NCI-H774 (cell line): ENCODE data around the gene LMX1A.

Source experiments
- DNase-seq: peaks from one replicate; lab custom pipeline; 2025; lab: John Stamatoyannopoulos, UW

The LMX1A gene

DNA sequence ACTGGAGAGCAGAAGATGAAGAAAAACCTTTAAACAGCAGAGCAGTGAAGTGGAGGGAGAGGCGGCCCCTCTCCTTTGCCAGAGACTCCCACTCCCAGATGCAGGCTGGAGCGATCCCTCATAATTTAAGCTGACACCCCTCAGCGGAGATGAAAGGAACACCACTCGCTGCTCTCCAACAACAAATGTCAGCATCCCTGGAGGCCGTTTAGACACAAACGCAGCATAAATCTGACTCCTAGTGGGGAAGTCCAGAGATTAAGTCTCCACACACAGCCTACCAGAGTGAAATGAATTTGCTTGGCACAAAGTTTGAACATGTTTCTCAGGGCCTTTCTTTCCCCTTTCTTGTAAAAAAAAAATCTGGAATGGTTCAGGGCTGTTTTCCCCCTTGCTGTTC, 137.8 kb downstream of the LMX1A start:
- no peak for DNase-seq

DNA sequence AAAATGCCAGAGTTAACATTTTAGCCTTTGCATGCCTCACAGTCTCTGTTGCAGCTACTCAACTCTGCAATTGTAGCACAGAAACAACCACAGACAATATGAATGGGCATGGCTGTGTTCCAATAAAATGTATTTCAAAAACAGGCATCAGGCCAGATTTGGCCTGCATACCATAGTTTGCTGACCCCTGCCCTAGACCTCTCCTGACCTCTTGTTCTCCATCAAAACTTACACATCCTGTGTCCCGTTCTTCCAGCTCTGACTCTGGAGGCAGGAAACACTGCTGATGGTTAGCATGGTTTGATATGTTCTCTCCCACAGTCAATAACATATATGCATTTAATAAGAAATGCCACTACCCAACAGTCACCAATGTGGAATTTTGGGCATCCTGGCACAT, 138.6 kb downstream of the LMX1A start:
- no peak for DNase-seq

DNA sequence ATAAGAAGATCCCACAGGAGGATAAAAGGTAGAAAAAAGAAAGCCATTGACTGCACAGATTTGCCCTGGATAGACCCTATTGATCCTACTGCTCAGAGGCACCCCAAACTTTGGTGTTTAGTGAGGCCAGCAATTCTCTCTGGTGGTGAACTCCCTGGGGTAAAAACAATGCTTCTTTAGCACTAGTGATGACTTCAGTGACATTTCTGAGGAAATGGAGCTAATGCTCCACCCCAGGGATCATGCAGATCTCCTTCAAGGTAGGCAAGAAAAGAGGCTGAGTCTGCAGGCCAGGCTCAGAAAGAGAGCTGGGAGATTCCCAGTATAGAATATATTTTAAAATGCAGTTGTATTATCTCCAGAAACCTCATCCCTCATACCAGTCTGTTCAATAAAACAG, 140.3 kb downstream of the LMX1A start:
- no peak for DNase-seq

DNA sequence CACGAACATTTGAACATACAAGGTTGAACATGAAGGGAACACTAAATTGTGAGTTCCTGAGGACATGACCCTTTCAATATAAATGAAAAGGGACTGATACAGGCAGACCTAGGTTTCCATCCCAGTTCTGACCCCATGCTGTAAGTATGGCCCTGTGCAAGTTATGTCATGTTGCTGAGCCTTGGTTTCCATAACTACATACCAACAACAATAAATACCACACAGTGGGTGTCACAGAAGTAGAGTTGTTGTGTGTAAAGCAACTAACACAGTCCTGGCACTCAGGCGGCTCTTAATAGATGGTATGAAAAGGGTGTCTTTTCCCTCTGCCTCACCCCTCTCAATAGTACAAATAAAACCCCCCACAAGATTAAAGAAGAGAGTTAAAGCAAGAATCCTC, 140.8 kb downstream of the LMX1A start:
- DNase-seq, result no peak

DNA sequence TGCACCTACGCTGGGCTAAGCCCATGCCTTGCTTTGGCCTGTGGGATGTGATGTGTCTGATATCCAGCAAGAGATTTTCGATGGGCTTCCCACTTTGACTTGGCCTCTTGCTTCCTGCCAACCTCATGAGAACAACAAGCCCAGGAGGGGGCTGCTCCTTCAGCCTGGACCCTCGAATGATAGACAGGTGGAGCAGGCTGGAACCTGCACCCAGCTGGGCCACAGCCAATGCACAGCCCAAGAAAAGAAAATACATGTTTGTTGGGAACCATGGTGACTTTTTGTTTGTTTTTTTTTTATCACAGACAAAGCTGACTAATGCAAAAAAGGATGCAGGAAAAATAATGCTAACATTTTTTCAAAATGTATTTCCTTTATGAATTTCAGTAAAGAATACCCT, 144.3 kb downstream of the LMX1A start:
- DNase-seq, result no peak

DNA sequence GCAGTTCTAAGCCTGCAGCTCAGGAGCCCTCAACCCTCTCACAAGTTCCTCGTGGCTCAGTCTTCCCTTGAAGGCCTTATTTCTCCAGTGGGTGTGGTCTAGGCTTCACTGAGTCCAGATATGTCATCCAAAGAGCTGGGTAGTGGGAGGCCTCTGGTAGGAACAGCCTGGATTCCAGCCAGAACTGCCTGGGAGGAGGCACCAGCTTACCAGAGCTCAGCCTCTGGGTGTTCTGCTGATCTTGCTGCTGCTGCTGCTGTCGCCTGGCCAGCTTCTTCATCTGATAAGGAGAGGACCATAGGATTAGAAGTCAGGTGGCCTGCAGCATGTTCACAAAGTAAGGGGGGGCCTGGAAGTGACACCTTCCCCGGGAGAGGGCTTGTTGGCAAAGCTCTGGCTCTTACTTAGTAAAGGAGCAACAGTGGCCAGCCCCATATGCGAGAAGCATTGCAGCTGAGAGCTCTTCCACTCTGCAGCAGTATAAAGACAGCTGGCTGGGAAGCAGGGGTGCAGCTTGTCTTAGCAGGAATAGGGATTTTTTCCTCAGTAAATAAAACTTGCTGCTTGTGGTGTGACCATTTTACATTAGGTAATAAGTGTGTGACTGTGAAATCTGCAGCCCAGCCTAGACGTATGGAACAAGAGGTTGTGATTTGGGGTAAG, 148.5 kb downstream of the LMX1A start:
- DNase-seq, result no peak

DNA sequence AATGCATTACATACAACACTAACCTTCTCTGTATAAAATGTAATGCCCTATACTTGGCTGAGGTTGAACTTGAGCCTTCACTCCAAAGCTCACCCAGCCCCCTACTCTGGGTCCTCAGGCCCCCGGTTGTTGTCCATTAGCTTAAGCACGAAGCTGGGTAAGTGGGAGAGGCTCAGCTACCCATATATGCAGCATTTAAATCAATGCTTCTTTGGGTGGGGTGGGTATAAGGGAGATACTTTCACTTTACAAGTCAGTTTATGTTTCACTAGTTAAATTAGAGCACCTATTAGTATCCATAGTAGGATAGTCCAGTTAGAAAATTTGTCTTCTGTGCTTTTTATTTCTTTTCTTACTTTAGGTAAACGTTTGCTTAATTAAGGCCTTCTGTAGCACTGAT, 151.4 kb downstream of the LMX1A start:
- DNase-seq, result no peak

DNA sequence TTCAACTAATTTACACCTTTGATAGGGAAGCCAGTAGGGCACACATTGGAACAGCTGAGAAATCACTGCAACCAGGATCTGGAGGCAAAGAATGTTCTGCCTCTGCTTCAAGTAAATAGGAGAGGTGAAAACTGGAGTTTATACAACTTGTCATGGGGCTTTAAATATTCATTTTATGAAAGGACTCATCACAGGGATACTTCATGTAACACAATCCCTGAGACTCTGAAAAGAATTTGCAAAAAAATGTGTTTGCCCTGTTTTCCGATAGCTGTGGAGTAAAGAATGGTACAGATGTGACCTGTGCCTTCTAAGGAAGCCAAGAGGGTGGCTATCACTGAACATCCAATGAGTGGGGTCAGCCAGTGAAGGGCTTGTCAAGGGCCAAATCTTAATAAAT, 152.0 kb downstream of the LMX1A start:
- DNase-seq, result no peak

DNA sequence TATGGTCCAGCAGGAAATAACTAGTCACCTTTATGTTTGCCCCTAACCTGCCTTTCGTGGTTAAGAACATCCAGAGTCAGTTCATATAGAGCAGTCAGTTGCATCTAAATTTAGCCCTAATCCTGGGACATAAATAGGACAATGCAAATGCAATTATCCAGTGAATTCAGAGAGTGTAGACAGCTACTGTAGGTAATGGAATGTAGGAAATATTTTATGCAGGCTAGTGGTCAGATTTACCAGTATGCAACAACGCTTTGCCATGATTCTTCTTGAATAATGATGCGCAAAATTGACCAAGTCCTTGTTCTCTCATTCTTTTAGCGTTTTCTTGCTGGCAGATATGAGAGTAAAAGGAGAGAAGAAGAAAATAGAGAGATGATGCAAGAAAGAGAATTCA, 165.4 kb downstream of the LMX1A start:
- no peak for DNase-seq

DNA sequence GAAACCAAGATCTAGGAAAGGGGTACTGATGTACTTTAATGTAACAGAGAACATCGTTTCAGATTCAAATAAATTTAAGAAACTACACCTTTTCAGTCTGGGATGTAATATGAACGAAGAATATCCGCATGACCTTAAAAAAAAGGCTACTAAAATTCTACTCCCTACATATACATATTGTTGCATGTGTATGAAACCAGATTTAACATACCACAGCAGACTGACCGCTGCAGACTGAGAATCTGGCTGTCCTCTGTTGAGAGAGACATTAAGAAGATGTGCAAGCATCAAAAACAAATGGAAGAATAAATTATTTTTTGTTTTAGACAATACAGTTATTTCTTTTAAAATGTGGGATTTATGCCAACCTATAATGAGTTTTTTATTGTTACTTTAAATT, 166.6 kb downstream of the LMX1A start:
- no peak for DNase-seq

DNA sequence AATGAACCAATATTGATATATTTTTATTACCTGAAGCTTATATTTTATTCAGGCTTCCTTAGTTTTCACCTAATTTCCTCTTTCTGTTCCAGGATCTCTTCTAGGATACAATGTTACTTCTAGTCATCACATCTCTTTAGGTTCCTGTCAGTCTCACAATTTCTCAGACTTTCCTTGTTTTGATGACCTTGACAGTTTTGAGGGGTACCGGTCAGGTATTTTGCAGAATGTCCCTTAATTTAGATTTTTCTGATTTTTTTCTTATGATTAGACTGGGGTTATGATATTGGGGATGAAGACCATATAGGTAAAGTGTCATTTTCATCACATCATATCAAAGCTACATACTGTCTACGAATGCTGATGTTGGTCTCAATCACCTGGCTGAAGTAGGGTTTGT, 167.5 kb downstream of the LMX1A start:
- DNase-seq, result no peak

DNA sequence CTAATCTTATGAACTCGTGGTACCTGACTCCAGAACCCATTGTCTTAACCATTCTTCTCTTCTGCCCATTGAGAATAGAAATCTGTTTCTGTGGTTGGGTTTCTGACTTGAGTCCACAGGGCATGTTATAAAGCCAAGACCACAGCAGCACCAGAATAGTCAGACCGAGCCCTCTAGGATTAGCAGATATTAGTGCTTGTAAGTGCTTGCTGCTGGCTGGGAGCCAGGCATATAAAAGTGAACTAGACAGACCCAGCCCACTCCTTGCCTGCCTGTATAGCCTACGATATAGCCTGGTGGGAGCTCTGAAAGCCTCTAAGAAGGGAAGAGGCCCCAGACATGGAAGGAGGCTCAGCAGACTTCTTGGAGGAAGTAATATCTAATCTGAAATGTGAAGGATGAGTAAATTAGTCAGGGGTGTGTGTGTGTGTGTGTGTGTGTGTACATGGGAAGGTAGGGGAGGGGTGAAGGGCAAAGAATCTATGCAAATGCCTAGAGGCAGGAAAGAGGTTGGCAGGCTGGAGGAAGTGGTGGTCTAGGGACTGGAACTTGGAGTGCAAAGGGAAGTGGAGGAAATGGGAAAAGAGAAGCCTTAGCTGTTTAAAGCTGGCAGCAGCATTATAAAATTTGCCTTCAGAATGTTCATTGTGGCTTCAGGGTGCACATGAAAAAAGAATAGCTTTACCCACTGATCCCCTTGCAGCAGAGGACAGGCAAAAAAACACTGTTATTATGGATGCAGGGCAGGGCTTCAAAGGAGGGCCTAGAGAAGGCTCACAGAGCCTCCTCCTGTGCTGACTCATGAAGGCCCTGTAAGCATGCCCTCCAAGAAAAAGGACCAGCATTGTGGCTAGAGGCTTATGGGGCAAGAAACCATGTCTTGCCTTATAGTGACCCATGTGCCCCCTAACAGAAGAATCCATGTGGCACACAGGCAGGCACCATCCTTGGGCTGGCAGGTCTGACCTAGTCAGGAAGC, 169.2 kb downstream of the LMX1A start:
- DNase-seq, result no peak

DNA sequence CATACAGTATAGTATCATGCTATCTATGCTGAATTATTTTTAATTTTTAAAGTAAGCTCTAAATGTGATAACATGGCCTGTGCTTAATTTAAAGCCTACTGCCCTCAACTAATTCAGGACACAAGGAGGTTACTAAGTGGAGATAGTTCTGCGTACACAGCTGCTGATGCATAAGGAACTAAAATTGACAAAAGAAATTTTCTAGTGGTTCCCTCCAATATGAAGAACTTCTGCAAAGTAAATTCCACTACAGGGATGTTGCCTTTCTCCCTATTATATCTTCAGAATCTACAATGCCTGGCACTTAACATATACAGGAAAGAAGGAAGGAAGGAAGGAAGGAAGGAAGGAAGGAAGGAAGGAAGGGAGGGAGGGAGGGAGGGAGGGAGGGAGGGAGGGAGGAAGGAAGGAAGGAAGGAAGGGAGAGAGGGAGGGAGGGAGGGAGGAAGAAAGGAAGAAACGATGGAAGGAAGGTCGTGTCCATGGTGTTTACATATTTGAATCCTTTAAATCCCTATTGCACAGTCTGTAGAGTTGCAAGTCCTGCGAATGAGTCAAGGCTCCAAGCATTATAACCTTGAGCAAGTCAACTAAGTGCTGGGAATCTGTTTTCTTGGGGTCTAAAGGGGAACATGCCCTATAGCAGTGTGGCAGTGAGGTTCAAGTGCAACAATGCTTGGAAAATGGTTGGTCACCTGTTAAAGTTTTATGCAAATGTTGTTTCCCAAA, 171.2 kb downstream of the LMX1A start:
- DNase-seq, result no peak

DNA sequence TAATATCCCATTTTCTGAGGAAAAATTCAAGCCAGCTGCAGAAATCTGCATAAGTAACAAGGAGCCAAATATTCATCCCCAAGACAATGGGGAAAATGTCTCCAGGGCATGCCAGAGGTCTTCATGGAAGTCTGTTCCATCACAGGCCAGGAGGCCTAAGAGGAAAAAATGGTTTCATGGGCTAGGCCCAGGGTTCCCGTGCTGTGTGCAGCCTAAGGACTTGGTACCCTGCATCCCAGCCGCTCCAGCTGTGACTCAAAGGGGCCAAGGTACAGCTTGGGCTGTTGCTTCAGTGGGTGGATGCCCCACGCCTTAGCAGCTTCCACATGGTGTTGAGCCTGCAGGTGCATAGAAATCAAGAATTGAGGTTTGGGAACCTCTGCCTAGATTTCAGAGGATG, 173.5 kb downstream of the LMX1A start:
- no peak for DNase-seq

DNA sequence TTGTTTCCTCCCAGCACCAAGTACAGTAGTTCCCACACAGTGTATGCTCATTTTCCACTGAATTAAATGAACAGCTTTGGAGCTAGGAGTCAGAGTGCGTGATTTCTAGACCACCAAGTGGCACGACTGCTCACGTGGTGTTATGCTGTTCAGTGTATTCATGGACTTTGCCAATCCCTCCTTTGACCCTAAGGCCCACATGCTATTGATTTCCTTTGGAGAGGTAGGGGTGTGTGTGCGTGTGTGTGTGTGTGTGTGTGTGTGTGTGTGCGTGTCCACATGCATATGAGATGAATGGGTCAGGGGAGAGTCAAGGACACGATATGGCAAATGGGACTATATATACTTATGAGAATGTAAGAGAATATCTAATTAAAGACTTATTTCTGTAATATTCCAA, 177.2 kb downstream of the LMX1A start:
- no peak for DNase-seq

DNA sequence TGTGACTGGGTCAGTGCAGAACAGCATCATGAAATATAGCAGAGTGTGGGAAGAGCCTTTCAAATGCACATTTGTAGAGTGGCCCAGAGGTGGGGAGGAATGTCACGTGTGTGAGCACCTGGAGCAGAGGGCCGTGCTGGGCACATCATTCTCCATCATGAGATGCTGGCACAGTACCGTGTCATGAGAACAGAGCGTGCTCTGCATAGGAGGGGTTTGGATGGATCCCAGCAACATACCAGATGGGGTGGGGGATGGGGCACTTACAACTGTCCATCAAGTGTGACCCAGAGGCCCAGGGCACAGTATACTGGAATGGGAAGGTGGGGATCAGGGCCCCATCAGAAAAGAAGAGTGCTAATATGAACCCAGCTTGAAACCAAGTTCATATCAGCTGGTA, 182.0 kb downstream of the LMX1A start:
- DNase-seq, result no peak

DNA sequence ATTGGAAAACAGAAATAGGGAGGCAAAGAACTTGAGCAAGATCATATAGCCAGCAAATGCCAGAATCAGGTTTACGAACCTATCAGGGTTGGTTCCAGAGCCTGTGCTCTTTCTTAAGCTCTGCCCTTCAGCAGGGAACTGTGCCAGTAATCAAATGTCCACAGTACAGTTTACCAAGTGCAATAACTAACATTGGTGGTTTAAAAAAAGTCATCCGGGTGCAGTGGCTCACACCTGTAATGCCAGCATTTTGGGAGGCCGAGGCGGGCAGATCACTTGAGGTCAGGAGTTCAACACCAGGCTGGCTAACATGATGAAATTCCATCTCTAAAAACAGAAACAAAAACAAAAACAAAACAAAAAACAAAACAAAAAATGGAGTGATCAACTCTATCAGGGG, 182.7 kb downstream of the LMX1A start:
- no peak for DNase-seq

DNA sequence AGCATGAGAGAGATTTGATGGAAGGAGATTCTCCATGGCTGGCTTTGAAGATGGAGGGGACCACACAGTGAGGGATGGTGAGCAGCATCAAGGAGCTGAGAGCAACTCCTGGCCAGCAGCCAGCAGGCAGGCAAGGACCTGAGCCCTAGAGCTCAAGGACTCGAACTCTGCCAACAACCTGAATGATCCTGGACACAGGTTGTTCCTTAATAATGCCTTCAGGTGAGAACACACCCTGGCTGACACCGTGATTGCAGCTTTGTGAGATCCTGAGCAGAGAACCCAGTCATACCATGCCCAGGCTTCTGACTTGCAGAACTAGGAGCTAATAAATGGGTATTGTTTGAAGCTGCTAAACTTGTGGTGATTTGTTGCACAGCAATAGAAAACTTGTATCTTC, 183.1 kb downstream of the LMX1A start:
- no peak for DNase-seq

DNA sequence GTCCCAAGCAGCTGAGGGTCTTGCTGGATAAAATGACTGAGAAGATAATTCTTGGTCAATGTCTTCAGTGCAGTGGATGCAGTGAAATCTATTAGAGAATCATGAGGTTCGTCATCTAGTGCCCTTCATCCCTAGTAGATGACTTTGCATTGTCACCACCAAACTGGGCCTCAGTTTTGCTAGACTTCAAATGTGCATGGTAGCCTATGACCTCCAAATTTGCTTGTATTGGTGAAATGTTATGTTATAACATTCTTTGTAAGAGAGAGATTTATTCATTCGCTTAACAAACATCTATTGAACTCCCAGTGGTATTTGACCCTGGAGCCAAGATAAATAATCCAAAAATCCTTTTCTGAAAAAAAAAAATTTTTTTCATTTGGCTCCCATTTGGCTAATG, 183.8 kb downstream of the LMX1A start:
- DNase-seq, result no peak

DNA sequence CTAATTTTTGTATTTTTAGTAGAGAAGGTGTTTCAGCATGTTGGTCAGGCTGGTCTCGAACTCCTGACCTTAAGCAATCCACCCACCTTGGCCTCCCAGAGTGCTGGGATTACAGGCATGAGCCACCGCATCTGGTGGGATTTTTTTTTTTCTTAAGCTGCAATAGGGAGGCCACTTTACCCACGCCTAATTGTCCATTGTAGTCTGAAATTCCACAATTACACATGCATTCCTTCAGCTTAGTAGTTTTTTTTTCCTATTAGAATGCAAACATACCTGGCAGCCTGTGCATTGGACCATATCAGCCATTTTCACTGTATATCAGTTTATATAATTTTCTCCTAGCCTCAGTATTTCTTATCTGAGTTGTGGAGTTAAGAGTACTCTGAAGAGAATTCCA, 186.8 kb downstream of the LMX1A start:
- DNase-seq, result no peak

DNA sequence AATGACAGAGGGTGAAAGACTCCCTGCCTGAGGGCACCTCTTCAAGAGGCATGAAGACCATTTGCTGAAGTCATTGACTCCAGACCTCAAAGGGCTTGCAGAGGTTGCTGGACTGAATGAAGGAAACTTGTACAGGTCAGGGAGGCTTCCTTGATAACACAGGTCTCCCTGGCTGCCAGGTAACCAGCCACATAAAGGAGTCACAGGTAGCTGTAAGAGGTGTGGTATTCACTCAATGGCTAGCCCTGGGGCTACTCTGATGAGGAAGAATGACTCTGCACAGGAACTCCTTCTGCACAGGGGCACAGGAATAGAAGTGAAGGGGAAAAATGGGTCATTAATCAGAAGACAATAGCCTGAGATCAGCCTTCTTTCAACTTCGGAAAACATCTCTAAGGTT, 187.5 kb downstream of the LMX1A start:
- no peak for DNase-seq

DNA sequence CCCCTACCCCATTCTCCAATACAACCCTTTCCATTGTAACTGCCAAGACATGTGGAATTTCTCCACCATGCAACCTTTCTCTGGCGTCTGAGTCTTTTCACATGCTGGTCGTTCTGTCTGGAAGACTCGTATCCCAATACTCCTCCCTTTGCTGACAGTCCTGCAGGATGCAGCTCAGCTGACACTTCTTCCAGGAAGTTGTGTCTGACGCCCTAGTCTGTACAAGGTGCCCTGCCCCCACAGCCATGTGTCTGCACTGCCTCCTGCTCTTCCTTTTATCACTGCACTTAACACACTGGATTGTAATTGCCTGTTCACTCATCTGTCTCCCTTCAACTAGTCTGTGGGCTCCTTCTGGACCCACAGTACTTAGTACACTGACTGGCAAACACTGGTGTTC, 188.0 kb downstream of the LMX1A start:
- DNase-seq, result no peak

DNA sequence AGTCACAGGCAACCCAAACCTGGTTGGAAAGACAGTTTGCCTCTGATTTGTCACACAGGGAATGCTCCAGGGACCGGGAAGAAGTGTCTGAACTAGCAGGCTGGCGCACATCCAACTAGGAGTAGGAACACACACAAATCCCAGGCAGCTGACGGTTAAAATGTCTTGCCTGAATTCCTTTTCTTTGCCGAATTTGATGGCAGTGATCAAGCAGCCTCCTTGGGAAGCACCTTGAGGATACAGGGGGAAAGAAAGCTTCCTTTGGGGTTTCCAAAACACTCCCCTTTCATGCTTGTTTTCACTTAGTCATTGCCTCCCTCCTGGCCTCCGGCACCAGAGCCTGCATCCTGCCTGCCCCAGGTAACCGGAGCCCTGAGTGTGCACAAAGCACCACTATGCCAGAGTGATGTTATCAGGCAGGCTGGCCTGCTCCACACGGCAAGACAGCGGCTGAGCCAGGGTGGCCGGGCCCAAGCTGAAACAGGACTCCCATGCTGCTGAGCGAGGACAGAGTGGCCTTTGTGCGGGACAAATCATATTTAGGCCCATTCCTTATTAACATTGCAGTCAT, 193.8 kb downstream of the LMX1A start:
- peak; percentile 36 for DNase-seq
